GM21528 (cell line): Measurements from ENCODE around the gene TTC28.

Experiments
- ATAC-seq: cut with Tn5 transposase; IDR thresholded peaks from one replicate; pipeline ENCODE4 v1.9.1; 2021; ENCODE audit warnings: mild to moderate bottlenecking, moderate library complexity; ENCODE audit not compliant: unreplicated experiment, low FRiP score

The TTC28 gene

DNA sequence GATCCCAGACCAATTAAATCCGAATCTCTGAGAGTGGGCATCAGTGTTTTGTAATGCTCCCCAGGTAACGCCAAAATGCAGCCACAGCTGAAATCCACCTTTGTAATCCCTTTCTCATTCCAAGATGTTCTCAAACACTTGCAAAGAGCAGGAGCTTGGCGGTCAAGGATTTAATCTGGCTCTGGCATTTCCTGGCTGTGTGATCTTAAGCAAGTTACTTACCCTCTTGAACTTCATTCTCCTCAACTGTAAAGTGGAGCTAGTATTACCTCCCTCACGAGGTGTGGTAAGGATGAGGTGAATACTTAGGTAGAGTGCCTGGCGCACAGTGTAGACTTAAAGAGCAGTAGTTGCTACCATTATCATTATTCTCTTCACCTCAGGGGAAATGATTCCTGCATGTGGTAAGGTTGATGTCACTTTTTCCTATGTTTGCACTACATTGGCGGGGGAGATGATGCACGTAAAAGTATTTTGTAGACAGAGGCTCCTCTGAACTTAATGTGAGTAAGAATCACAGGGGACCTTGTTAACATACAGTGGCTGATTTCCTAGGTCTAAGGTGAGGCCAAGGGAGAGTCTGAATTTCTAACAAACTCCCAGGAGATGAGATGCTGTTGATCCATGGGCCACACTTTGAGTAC lies 550.2 kb downstream of the TTC28 start:
- no peak for ATAC-seq

DNA sequence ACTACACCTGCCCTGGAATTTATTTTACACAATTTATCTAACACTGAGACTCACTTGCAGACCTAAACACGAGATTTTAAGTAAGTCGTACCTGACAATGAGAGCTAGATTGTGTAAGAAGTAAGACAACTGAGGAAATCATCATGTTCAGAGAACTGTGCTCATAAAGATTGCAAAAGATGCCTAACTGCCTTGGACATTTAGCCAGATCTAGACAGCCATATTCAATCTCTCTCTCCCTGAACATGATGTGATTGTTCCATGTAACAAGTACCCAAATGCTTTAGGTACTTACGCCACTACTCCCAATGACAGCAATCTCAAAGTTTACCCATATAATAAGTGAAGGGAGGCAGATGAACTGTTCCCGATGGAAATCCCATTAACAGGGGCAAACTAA lies 550.8 kb downstream of the TTC28 start:
- no peak for ATAC-seq

DNA sequence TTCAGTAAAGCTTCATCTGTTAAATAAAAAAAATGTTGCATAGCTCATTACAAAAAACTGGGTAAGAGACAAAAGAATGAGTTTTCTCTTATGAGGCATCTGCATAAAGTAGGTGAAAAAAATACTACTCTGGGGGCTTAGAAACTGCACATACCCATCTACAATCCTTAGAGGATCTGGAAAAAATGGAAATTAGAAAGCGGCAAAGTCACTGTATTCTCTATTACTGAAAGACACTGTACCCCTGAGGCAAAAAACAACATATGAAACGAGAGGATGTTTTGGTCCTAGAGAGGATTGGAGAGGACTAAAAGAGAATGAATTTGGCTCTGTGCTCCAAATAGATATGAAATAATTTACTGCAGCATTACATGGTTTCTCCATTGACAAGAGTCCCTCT lies 553.8 kb downstream of the TTC28 start:
- no peak for ATAC-seq

DNA sequence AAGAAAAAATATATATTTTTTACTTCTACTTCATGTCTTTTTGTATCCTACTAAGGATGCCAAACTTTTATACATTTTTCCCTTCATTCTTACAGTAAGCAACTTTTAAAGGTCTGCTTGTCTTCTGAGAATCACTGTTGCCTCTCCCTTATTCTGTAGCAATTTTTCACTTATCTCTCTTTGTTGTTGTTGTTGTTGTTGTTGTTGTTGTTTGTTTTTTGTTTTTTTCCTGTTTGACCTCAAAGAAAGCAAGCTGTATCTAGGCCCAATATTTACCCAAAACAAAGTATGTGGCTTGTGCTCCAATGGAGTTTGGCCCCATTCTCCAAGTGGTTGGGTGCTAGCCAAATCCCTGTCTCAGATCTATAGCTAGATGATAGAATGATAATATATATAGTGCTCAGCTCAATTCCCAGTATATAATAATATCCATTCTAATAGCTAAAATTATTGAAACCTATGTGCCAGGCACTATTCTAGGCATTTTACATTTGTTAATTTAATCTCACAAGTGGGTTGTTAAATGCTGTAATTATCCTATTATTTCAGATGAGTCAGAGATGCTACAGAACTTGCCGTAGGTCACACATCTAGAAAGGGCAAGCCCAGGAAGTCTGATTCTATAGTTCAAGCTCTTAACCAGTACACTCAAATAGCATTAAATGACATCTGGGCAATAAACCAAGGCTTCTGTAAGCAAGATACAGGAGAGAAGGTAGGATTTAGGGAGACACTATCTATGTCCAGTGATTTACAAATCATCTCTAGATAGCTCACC lies 555.5 kb downstream of the TTC28 start:
- ATAC-seq = no peak

DNA sequence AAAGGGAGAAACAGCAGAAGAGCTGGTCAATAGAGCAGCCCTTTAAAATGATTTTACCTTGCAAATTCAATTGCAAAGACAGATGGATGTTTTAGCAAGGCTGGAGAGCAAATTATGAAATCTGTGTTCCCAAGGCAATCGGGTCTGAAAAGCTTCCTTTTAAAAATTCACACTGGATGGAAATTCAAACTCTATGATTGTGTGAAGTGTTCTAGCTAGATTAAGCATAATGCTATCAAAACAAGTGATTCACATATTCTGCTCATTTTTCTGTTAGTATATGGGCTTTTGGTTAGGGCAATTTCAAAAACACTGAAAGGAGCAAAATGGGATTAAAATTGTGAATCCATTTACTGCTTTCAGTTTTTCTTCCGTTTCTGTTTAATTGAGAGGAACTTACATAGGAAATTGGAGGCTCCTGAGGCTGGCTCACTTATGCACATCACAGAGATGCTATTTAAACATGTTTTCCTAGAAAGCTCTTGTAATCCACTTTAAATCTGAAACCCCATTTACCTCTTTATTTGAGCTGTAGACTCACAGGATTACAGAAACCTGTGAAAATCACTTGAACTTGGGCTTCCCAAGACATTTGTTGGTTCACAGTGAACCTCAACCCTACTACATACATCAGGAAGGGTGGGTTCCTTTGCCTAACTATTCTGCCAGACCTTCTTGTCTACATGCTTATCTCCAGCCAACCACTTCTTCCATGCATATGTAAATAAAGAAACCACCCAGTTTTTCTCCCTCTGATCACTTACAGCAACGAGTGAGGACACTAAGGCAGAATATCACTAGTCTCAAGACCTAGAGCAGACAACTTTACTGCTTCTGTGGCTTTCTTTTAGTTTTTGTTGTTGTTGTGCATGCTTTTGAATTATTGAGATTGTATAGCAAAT lies 558.7 kb downstream of the TTC28 start:
- ATAC-seq = no peak

DNA sequence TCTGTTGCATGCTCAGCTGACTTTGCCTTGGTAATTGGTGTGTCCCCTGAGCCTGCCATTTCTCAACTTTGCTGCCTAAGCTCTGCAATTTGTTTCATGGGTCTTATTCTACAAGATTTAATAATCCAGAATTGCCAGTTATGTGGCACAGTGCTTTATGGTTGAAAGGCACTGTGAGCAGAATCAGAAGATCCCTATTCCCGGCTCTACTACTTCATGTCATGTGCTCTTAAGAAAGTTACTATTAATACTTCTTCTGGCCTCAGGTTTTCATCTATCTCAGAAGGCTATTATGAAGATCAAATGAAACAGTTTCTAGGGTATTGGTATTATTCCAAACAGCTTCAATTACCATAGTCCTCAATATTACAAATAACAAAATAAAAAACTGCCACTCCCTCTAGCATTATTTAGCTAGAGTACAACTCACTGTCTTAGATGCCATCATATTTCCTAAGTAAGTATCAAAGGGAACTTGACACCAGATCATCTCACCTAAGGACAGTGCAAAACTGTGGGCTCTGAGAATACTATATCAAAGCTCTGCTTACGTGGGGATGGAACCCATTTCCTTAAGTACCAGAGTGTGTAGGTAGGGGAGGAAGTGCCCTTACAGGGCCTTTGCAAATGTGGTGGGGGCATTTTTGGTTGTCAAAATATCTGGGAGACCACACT lies 560.5 kb downstream of the TTC28 start:
- ATAC-seq = no peak

DNA sequence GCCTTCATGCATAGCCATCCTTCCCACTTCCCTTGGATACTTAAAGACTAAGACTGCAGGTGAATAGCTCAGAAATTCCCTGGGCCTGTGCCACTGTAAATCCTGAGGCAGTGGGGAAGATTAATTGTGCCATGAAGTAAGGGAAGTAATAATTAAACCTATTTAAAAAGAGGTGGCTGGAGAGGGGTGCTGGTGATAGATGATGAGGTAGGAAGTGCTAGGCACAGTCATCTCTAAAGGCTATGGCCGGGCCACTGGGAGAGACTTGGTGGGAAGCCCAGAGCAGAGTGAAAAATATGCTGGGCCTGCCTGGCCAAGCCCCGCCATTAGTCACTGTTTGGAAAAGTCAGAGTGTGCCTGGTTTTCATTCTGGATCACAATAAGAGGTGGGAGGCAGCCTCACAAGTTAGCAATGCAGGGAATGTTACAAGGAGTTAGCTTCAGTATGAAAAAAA lies 563.4 kb downstream of the TTC28 start:
- ATAC-seq = no peak

DNA sequence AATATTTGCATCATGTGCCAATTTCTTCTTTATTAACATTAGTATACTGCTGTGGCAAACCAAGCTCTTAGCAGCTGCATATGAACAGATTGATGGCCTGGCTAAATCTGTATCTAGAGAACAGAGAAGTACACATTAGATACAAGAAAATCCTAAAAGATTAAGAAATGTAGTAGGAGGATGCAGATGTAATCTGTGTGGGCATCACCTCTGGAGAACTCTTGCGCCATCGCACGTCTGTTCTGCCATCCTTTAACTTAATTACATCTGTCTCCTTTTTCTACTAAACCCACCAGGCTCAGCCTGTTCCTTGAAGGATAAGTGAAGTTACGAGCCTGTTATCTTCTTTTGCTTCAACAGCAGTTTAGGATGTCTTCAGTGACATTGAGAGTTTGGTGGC lies 564.2 kb downstream of the TTC28 start:
- no peak for ATAC-seq

DNA sequence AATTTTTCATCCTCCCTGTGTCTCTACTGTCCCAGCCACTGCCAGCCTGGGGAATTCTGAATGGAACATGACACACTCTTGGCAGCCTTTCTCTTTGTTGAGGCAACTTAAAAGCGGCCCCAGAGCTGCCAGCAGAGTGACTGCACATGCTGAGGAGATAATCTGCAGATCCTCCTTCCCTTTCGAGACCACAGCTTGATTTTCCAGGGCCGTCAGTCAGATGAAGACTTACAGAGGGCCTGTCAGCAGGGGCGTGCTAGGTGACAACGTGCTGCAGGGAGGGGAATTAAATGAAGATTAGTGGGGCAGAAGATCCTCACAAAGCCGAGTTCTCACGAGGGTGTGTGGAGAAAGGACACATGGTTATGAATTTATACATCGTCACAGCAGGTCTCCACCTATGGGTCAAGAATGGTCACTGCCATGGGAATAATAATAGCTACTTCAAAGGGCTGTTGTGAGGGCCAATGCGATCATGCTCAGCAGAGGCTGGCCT lies 567.0 kb downstream of the TTC28 start:
- no peak for ATAC-seq

DNA sequence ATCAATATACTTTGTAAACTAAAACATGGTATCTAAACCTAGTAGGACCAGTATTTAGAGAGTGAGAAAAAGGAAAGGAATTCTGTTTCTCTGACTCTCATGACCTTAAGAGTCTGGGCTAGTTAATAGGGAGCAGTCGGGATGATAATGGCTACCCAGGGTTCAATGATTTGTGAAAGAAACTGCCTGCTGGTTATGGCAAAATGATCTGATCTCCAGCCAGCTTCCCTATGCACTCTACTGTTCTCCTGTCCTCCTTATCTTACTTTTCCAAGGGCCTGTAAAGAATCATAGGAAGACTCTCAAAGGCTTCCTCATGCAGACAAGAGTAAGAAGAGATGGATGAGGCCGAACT lies 567.5 kb downstream of the TTC28 start:
- no peak for ATAC-seq

DNA sequence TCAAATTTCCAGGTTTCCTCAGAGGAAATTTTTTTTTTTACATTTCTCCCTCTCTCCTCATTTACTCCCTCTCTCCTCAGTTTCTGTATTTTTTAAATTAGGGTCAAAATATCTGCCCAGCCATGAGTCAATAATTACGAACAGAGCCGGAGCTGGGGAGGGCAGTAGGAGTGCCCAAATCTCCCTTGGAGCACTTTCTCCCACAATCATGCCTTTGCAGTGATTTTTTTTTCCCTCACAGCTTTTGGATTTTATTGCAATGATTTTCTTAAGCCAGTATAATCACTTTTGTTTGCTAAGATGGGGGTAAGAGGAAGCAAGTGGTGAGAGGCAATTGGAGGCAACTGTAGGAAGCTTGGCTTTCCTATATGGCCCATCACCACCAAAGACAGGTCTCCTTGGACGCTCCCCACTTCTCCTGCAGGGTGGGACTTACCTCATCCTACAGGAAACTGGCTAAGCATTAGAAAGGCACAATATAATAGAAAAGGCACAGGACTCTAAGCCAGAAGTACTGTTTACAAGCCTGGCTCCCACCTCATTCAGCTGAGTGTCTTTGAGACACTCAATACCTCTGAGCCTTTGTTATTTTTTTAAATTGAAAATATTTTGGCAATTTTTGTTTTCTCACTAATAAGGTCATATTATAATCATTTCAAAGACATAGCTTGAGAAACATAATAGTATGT lies 568.0 kb downstream of the TTC28 start:
- ATAC-seq = no peak

DNA sequence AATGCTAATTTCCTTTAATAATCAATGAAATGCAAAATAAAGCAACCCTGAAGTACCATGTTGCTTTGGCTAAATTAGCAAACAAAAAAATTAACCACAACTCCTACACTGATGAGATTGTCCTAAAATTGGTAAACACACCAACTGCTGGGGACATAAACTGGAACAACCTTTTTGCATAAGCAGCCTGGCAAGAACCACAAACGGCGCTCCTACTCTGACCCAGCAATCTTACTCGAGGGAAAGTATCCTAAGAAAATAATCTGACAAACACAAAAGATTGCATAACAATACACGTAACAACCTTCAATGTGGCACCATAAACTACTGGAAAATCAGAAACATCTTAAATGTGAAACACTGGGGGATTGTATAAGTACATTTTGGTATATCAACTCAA lies 570.8 kb downstream of the TTC28 start:
- no peak for ATAC-seq

DNA sequence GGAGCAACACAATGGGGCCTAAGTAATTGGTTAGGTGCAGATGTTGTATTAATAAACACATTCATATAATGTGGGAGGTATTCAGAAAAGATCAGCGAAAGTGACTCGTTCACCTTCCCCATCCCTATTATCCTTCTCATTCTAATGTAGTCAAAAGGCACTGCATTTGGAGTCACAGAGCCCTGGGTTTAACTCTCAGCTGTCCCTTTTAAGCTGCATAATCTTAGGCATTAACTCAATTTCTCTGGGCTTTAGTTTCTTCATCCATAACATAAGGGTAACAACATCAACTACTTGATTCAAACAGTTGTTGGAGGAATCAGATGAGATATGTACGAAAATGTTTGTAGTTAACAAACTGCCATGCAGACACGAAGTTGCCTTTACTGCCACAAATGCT lies 573.0 kb downstream of the TTC28 start:
- ATAC-seq = no peak

DNA sequence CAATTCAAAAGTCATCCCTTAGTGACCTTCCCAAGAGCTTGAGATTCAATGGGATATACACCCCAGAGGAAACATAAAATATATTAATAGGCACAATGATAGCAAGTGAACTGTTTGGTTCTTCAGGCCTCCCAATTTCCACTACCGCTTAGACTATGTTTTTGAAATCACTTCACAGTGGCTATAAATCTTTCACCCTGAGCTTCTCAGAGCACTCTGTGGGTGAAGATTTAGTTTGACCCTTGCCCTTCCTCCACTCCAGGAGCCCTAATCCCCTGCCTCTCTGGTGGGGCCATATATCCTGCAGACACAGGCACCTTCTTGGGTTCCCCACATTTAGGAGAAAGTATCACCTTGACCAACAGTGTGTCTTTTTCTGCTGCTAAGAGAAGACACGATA lies 573.7 kb downstream of the TTC28 start:
- no peak for ATAC-seq

DNA sequence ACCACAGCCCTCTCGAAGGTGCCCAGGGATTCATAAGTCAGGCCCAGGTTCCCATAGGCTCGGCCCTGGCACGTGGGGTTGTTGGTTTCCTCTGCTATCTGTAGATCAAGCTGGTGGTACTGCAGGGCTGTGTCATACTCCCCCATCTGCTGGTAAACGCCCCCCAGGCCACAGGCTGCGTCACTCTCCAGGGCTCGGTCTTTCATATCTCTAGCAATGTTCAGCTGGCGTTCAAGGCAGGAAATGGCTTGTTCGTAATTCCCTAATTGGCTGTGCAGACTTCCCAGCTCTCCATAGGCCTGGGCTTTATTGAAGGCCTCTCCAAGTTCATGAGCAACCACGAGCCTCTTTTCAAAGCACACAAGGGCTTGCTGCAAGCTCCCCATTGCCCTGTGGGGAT lies 574.2 kb downstream of the TTC28 start:
- no peak for ATAC-seq

DNA sequence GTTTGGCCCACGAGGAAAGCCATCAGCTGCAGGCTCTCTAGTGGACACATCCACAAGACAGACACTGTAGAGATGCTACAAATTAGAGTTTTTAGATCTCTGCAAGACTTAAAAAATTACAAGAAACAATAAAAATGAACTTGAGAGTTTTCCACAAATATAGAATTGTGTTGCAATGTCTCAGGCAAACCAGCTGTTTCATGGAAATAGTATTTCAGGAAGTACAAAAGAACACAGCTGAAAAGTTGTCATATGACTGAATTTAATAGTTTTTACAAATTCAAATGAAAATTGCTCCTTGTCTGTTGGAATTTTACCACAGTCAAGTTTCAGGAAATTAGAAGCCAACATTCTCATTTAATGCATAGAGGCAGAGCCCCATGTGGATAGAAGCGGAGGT lies 576.0 kb downstream of the TTC28 start:
- no peak for ATAC-seq

DNA sequence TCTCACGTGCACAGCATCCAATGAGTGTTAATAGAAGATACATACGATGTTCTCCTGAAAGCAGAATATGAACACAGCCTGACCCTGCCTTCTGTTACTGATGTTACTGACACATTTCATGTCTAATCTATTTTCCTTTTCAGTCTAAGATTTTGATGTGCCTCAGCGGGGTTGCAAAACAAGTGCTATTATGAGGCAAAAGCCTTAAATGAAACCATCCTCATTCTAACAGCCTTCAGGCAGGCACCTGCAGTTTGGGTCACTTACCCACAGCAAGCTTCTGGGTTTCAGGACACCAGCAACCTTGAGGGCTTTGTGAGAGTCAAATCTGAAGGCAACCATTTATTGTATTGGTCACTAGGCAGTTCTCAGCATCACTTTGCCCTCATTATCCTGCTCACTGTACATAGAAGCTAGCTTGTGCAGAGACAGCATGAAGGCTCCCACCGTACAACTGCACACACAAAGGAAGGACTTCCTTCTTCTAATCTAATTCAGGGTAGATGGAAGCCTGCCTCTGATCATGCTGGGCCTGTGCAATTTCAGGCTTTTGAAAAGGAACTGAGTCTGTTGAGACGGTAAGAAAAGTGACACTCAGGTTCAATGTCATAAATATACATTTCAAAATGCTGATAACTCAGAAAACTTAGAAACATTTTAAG lies 577.4 kb downstream of the TTC28 start:
- no peak for ATAC-seq

DNA sequence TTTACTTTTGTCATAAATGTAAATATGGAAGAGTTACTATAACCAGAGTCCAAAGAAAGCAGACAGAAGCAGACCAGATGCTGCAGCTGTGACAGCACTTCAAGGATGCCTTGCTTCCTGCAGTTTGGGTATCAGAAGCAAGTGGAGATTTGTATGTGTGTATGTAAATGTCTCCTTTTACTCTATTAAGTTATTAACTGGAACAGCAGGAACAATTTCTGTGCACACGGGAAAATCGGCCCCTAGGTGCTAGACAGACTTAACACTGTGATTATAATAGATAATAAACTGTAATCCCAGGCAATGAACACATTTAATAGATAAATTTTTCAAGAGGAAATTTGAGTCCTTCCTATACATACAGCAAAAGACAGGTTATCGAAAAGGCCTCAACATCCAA lies 582.0 kb downstream of the TTC28 start:
- ATAC-seq = no peak

DNA sequence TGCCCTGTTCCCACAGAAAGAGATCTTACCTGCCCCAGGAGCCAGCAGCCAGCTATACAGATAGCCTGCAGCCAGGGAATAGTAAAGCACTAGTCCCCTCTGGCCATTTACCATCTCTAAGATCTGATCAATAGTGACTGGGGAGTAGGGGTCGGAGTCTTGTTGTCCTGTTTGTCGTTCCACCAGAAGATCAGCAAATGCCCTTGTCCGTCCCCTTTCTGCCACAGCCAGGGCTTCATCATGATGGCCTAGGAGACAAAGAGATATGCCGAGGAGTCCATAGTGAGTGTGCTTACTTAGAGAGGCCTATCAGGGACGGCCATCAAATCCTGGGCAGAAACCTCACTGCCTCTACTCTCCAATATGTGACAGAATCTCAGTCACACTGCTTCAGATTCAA lies 583.5 kb downstream of the TTC28 start:
- no peak for ATAC-seq
